HepG2 (cell line): Measurements from ENCODE around the gene TREML4. TPM values are rescaled to one million over a fixed set of nuclear protein-coding genes. Genes with fewer than 3 reads are reported as not detected.

ENCODE experiments used
- ATRX ChIP-seq: sonication (generic); formaldehyde crosslinking; IDR thresholded peaks from 2 replicates; pipeline ENCODE4 v1.4.0; 2020; ENCODE audit warnings: missing genetic modification reagents, borderline replicate concordance
- CC2D1A ChIP-seq: sonication (generic); formaldehyde crosslinking; IDR thresholded peaks from 2 replicates; pipeline ENCODE4 v1.8.1; 2023; ENCODE audit warnings: mild to moderate bottlenecking, missing genetic modification reagents
- FOXK1 ChIP-seq: sonication (generic); formaldehyde crosslinking; IDR thresholded peaks from 2 replicates; pipeline ENCODE4 v1.4.0; 2020; ENCODE audit warnings: low read depth, missing genetic modification reagents, borderline replicate concordance
- GATA4 ChIP-seq: sonication (generic); IDR thresholded peaks from 2 replicates; pipeline ENCODE4 v1.6.1; 2016; ENCODE audit warnings: antibody characterized with exemption, low read depth, borderline replicate concordance
- NCOA2 ChIP-seq: sonication (generic); formaldehyde crosslinking; IDR thresholded peaks from 2 replicates; pipeline ENCODE4 v1.8.0; 2022; ENCODE audit warnings: inconsistent platforms
- NFE2 ChIP-seq: sonication (generic); formaldehyde crosslinking; IDR thresholded peaks from 2 replicates; pipeline ENCODE4 v1.4.0; 2020; ENCODE audit warnings: missing genetic modification reagents
- NFIC ChIP-seq: IDR thresholded peaks from 2 replicates; pipeline ENCODE4 v1.6.1; 2012; ENCODE audit warnings: mild to moderate bottlenecking, low read length, inconsistent platforms
- PRDM15 ChIP-seq: sonication (generic); formaldehyde crosslinking; IDR thresholded peaks from 2 replicates; pipeline ENCODE4 v1.4.0; 2020; ENCODE audit warnings: missing genetic modification reagents
- RNF219 ChIP-seq: sonication (generic); formaldehyde crosslinking; IDR thresholded peaks from 2 replicates; pipeline ENCODE4 v1.5.0; 2020; ENCODE audit warnings: mild to moderate bottlenecking, missing genetic modification reagents
- SIN3B ChIP-seq: fragments of 150-350 bp; IDR thresholded peaks from 2 replicates; pipeline ENCODE4 v1.6.1; 2014; ENCODE audit warnings: low read length
- ZNF34 ChIP-seq: sonication (generic); formaldehyde crosslinking; IDR thresholded peaks from 2 replicates; pipeline ENCODE4 v1.4.0; 2020; ENCODE audit warnings: mild to moderate bottlenecking, missing genetic modification reagents, borderline replicate concordance
- ZNF407 ChIP-seq: sonication (generic); formaldehyde crosslinking; IDR thresholded peaks from one replicate; pipeline ENCODE4 v1.5.1; 2020; ENCODE audit warnings: mild to moderate bottlenecking, missing genetic modification reagents; ENCODE audit errors: not compliant biosample characterization
- ZNF576 ChIP-seq: sonication (generic); formaldehyde crosslinking; IDR thresholded peaks from 2 replicates; pipeline ENCODE4 v1.4.0; 2020; ENCODE audit warnings: mild to moderate bottlenecking, missing genetic modification reagents
- ZNF598 ChIP-seq: sonication (generic); formaldehyde crosslinking; IDR thresholded peaks from 2 replicates; pipeline ENCODE4 v1.5.1; 2020; ENCODE audit warnings: mild to moderate bottlenecking, missing genetic modification reagents, borderline replicate concordance
- ZNF678 ChIP-seq: sonication (generic); formaldehyde crosslinking; IDR thresholded peaks from 2 replicates; pipeline ENCODE4 v1.4.0; 2020; ENCODE audit warnings: mild to moderate bottlenecking, missing genetic modification reagents
- ZNF792 ChIP-seq: IDR thresholded peaks from 2 replicates; pipeline ENCODE4 v1.6.1; 2016
- polyA plus RNA-seq, 8 experiments: library from polyadenylated mRNA; depleted of rRNA in 3 of 8; stranded (reverse) in 7 of 8; unstranded in 1 of 8; fragments of >200 nt; fragmentation: Illumina TruSeq in 4 of 8; extraction: Trizol in 4 of 8; gene quantifications; 2 replicates each; pipeline versions ENCODE4 v1.2.1 to v1.2.3, GENCODE V29; 2011 to 2016; ENCODE audit warnings: low read depth in 4 of 8, missing spikeins in 1 of 8, mixed read lengths in 1 of 8; ENCODE audit not compliant: insufficient read depth in 1 of 8
- total RNA-seq, 5 experiments: library from RNA; depleted of rRNA; stranded (reverse); fragments of >200 nt; fragmentation: Illumina TruSeq; extraction: Trizol; gene quantifications; 2 replicates each; pipeline ENCODE4 v1.2.3, GENCODE V29; 2016; ENCODE audit warnings: low read depth in 1 of 5

The TREML4 gene
- total and polyA plus RNA-seq, 2 of the 13 experiments (the other 11 are each of a cell fraction or from before 2014, with no cell fraction given), result not detected

- TF ChIP-seq ZNF34 (CRISPR knock-in tag) (no peak), ZNF407 (no peak), ZNF678 (CRISPR knock-in tag) (no peak), PRDM15 (no peak), ZNF576 (no peak), ATRX (no peak), RNF219 (CRISPR knock-in tag) (no peak), ZNF598 (CRISPR knock-in tag) (no peak), FOXK1 (CRISPR knock-in tag) (0 out of 2 replicates have a peak, but pooled peaks have one; percentile 31), NCOA2 (no peak), ZNF792 (no peak), NFE2 (CRISPR knock-in tag) (no peak), GATA4 (no peak), CC2D1A (CRISPR knock-in tag) (no peak), SIN3B (no peak), NFIC (peak; percentile 84)
Measured at GRCh38 chr6:41278699-41279405, 50.7 kb downstream of the TREML4 start (continued).
